HG03342 (cell line): ENCODE measurements around the gene IGSF9B.
"Not testable (repeated sequence)": the region's sequence is repeated elsewhere in the genome, so short reads cannot be mapped to it uniquely, and the experiment has no call there.

Experiments
- ATAC-seq: cut with Tn5 transposase; IDR thresholded peaks from one replicate; pipeline ENCODE4 v1.9.1; 2021; ENCODE audit warnings: mild to moderate bottlenecking, moderate library complexity; ENCODE audit not compliant: unreplicated experiment

The IGSF9B gene

DNA sequence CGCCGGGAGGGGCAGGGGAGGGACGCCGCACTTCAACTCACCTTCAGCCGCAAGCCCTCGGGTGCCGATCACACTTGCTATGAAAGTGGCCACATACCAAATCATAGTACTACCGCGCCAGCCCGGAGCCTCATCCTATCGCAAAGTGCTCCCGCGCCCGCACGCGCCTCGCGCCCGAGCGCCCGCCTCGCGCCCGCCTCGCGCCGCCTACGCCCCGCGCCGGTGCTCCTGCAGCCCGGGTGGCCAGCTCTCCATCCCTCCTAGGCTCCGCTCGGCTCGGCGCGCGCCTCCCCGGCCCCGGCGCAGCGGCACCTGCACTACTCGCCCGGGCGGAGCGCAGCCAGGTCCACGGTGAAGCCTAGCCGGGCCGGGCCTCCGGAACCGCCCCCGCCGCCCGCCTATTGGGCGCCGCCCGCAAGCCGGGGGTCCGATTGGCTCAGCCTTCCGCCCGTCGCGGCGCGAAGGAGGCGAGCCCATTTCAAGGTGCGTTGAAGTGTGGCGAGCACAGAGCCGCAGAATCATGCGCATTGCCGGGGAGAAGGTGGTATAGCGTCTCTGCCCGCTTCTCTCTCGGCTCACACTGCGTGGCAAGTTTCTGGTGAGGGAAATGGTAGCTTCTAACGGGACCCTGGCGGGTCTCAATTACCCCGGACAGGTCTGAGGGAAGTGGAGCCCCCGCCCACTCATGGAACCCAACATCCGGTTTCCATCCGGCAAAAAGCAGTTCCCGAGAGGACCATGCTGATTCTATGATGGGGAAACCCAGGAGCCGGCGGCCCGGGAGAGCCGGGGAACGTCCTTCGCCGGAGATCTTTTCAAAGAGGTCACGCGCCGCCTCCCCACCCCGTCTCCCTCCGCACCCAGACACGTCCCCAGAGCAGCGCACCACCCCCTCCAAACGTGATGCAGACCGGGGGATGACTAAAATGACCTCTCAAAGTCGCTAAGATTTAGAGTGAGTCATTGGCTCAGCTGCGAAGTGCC lies at the start of gene IGSF9B:
Gene IGSF9B (minus strand): TSS at position 319 of the 984 bp plus-strand sequence. CDS start 214 bp downstream, at position 105.
- peak; percentile 99 for ATAC-seq

DNA sequence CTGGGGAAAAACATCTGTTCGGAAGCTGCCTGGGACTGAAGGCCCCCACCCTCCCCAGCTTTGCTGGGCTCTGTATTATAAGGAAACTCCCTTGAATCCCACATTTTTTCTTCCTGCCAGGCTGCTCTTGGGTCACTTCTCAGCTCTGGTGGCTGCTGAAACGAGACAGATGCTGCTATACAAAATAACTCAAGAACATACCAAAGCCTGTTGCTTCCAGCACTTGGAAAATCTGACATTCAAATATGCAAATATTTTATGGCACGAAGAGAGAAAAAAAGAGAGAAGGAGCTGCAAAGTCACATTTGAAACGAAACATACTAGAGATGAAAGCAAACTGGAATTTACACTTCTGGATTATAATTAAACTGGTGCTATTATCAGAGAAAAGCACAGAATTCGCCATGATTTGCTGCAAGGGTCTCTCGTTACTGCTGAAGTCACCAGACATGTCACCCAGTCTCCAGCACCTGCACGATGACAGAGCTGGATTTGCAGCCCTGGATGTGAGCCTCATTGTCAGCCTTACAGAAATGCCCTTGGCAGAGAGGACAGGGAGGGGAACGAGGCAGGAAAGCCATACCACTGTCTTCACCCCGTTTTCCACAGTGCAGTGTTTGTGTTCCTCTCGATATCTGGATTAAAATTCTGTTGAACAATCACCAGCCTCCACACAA lies 47.9 kb upstream of the IGSF9B start:
- ATAC-seq = no peak

DNA sequence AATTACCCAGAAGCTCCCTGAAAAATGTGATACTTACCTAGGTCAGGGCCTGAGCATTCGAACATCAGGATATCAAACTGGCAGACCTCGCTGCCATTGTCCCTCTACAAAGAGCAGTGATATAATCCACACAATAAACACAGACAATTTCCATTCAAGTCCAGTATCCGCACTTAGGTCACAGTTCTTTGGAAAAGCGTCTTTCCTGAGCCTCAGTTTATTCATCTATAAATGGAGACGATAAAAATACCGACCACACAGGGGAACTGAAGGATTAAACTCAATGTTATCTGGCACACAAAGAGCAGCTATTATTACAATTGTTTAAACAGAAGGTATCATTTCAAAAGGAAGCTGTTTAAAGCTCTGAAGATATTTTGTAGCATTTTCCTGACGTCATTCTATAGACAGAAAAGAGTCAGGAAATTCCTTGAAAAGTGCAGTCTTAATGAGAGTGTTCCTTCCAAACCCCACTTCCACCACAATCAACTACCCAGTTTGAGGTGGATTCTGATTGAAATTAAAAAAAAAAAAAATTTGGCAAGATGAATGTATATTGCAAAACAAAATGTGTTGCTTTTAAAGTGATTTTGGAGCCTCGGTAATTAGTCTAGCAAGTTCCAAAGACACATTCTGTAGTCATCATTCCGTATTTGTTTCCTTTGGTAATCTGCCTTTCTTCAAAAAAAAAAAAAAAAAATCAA lies 47.2 kb upstream of the IGSF9B start:
- no peak for ATAC-seq

DNA sequence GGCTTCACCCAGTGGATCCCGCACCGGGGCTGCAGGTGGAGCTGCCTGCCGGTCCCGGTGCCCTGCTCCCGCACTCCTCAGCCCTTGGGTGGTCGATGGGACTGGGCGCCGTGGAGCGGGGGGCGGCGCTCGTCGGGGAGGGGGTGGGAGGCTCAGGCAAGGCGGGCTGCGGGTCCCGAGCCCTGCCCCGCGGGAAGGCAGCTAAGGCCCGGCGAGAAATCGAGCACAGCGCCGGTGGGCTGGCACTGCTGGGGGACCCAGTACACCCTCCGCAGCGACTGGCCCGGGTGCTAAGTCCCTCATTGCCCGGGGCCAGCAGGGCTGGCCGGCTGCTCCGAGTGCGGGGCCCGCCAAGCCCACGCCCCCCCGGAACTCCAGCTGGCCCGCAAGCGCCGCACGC lies 46.1 kb upstream of the IGSF9B start:
- ATAC-seq = not testable (repeated sequence)

GRCh38 chr11:134002338-134002737 lies 45.6 kb upstream of the IGSF9B start:
- not testable (repeated sequence) for ATAC-seq

DNA sequence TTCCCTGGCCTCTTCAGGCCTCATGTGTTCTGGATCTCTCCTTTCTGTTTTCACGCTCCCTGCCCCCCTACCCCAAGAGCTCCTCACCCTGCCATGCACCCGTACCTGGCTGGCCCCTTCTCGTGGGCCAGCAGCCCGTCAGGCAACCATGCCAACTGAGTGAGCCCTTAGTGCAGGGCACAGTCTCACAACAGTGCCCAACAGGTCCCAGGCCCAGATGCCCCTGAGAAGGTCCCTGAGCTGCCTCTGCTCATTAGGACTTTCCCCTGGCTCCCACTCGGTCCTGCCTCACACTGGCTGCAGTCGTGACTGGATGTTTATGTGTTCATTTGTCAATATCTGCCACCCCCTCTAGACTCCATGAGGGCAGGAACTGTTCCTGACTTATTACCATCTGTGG lies 44.8 kb upstream of the IGSF9B start:
- no peak for ATAC-seq

GRCh38 chr11:134001088-134001487 lies 44.3 kb upstream of the IGSF9B start:
- ATAC-seq = no peak

DNA sequence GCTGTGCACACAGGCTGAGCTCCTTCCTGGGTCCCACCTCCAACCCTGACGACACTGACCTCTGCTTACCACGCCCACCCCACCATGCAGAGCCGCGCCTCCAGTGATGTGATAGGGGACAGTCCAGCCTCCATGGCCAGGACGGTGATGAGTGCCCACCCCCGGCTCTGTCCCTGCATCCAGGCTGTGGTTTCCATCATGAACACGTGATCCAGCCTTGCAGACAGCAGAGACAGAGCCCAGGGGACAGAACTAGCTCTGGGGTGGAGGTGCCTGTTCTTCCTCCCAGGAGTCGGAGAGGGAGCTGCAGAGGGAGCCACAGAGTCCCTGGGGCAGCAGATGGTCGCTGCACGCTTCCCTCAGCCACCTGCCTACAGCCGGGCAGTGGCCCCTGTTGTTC lies 42.6 kb upstream of the IGSF9B start:
- ATAC-seq = no peak

GRCh38 chr11:133997554-133997953 lies 40.8 kb upstream of the IGSF9B start:
- no peak for ATAC-seq

DNA sequence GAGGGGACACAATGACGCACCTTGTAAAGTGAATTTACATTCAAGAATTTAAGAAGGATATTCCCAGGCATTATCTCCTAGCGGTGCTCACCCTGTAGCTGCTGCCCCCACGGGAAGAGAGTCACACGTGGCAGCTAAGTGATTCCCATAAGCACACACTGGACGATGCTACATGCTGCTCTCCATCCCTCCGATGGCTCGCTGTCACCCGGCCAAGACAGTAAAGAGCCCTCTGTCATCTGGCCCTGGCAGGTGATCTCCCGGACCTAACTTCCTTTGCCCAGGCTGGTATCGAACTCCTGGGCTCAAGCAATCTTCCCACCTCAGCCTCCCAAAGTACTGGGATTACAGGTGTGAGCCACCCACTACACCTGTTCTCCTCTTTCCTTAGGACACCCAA lies 39.9 kb upstream of the IGSF9B start:
- no peak for ATAC-seq

GRCh38 chr11:133995066-133995465 lies 38.3 kb upstream of the IGSF9B start:
- ATAC-seq = no peak

GRCh38 chr11:133993921-133994320 lies 37.2 kb upstream of the IGSF9B start:
- no peak for ATAC-seq

- no peak for ATAC-seq
Measured at GRCh38 chr11:133993107-133993506, 36.3 kb upstream of the IGSF9B start.

GRCh38 chr11:133992121-133992520 lies 35.4 kb upstream of the IGSF9B start:
- no peak for ATAC-seq

GRCh38 chr11:133991101-133991500 lies 34.3 kb upstream of the IGSF9B start:
- no peak for ATAC-seq

DNA sequence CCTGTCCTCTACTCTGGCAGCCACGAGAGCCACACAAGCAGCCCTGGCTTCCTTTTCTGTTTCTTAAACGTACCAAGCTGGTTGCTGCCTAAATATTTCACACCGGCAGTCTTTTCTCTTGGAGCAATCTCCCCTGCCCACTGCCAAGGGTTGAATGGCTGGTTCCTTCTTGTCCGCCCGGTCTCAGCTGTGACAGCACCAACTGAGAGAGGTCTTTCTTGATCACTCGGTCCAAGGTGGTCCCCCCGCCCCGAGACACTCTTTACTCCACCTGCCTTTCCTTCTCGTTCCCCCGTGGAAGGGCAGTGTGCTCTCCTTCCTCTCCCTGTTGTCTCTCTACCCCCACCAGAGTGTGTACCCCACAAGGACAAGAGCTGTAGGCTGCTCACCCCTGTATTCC lies 33.7 kb upstream of the IGSF9B start:
- no peak for ATAC-seq

- ATAC-seq = no peak
Measured at GRCh38 chr11:133988686-133989410, 32.1 kb upstream of the IGSF9B start.

DNA sequence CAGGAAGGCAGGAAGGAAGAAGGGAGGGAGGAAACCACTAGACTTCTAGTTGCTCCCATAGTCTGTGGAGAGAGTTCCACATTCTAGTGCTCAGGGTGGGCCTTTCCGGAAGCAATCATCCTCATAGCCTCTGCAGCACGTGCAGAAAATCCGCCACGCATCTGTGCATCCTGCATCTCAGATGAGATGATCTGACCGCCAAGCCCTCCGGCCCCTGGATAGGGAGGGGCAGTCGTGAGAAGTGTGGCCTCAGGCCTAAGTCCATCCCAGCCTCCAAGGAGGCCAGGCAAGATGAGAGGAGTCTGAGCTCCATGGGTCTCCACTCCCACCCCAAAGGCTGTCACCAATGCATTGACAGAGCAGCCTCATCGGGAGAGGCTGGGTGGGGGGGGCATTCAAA lies 30.4 kb upstream of the IGSF9B start:
- ATAC-seq = no peak

GRCh38 chr11:133985981-133986944 lies 29.5 kb upstream of the IGSF9B start:
- no peak for ATAC-seq

DNA sequence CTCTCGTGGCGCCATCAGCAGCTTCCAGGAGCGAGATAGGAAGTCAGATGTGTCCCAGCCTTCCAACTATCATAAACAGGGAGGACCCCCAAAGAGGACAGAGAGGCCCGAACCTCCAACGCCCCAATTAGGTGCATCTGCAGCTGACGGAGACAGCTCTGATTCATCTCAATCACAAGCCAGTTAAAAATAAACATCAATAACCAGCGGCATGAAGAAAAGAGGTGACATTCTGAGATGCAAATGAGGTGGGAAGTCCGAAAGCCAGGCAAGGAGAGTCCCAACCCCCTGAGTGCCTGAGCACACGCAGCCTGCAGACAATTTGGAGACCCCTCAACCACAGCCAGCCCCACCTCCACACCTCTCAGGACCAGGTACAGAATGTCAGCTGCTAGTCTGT lies 28.1 kb upstream of the IGSF9B start:
- ATAC-seq = peak; percentile 60
